HCT116 (cell line): ENCODE measurements around the gene PLEK. TPM values are rescaled to one million over a fixed set of nuclear protein-coding genes. Genes with fewer than 3 reads are reported as not detected.

Experiments
- ATAC-seq: fragments of 200-7000 bp; cut with Tn5 transposase; 2 replicates; pipeline ENCODE4 v1.9.1; 2020; ENCODE audit warnings: mild to moderate bottlenecking, moderate library complexity
- BruUV-seq: library from RNA; stranded (reverse); fragments of 400-500 nt; replicated peaks from 2 replicates; lab custom pipeline; 2021; lab: Mats Ljungman, UMichigan
- CTCF ChIA-PET: fragments of 300-600 bp; sonication (Branson Sonifier 250); formaldehyde crosslinking; loops from one replicate; lab custom pipeline; 2021; ENCODE audit warnings: antibody characterized with exemption; lab: Charles Lee
- POLR2A ChIA-PET: fragments of 300-600, 350-600 bp; sonication (Branson Sonifier 250); formaldehyde crosslinking; loops from one replicate; lab custom pipeline; 2021; ENCODE audit warnings: antibody characterized with exemption; lab: Charles Lee
- RAD21 ChIA-PET, 2 experiments: fragments of 300-600 bp; sonication (Branson Sonifier 250); formaldehyde crosslinking; loops; one replicate each; lab custom pipeline; 2023; ENCODE audit warnings: low total read pairs in 2 of 2; ENCODE audit not compliant: uncharacterized antibody in 2 of 2, unreplicated experiment in 2 of 2, low non-redundant PET in 1 of 2; lab: Charles Lee
- DNase-seq: peaks from one replicate; pipeline ENCODE4 v3.0.0-alpha.2; 2010; ENCODE audit warnings: low read depth, low spot score
- H2AFZ ChIP-seq: fragments of 200-600 bp; shearing (Covaris generic), sonication (generic); 2 replicates; pipeline ENCODE4 v1.6.1; 2017; ENCODE audit warnings: low read depth, mixed run types, mixed read lengths, antibody characterized with exemption, low read length; ENCODE audit not compliant: poor library complexity, severe bottlenecking
- H3K27ac ChIP-seq: 2 replicates; pipeline ENCODE4 v1.5.1; 2012; ENCODE audit warnings: low read depth, low read length
- H3K27me3 ChIP-seq: fragments of 200-600 bp; sonication (generic); 2 replicates; pipeline ENCODE4 v1.6.1; 2016; ENCODE audit warnings: mixed run types, low read length, mixed read lengths; ENCODE audit not compliant: insufficient read depth
- H3K36me3 ChIP-seq, 2 experiments: fragments of 200-500 bp in 1 of 2; fragments of 200-600 bp in 1 of 2; sonication (Bioruptor generic) in 1 of 2; sonication (generic) in 1 of 2; 2 replicates each; pipeline versions ENCODE4 v1.5.1 to v1.6.1; 2014 to 2016; ENCODE audit warnings: low read length in 2 of 2, inconsistent platforms in 1 of 2, mixed read lengths in 1 of 2, mixed run types in 1 of 2; ENCODE audit not compliant: insufficient read depth in 2 of 2, control insufficient read depth in 1 of 2
- H3K4me1 ChIP-seq, 2 experiments: fragments of 200-600 bp in 1 of 2; sonication (generic) in 1 of 2; 2 replicates each; pipeline versions ENCODE4 v1.5.1 to v1.6.1; 2012 to 2017; ENCODE audit warnings: low read length in 2 of 2, inconsistent platforms in 1 of 2, mild to moderate bottlenecking in 1 of 2, mixed read lengths in 1 of 2, mixed run types in 1 of 2, moderate library complexity in 1 of 2; ENCODE audit not compliant: insufficient read depth in 2 of 2, control insufficient read depth in 1 of 2
- H3K4me2 ChIP-seq: fragments of 200-600 bp; sonication (generic); 2 replicates; pipeline ENCODE4 v1.6.1; 2017; ENCODE audit warnings: mixed run types, low read length, mixed read lengths
- H3K4me3 ChIP-seq, 2 experiments: fragments of 200-600 bp in 1 of 2; sonication (generic) in 1 of 2; replicated peaks in 1 of 2; 2 replicates each; pipeline ENCODE4 v1.5.1; 2011 to 2016; ENCODE audit warnings: low read length in 2 of 2, control low read depth in 1 of 2, low read depth in 1 of 2, mild to moderate bottlenecking in 1 of 2, mixed read lengths in 1 of 2, mixed run types in 1 of 2
- H3K79me2 ChIP-seq: fragments of 200-600 bp; sonication (generic); 2 replicates; pipeline ENCODE4 v1.6.1; 2017; ENCODE audit warnings: mild to moderate bottlenecking, mixed run types, low read length, moderate library complexity, mixed read lengths; ENCODE audit not compliant: insufficient read depth
- H3K9ac ChIP-seq: fragments of 200-600 bp; sonication (generic); 2 replicates; pipeline ENCODE4 v1.6.1; 2016; ENCODE audit warnings: low read length, mixed read lengths
- H3K9me2 ChIP-seq: fragments of 200-600 bp; sonication (generic), shearing (Covaris generic); 2 replicates; pipeline ENCODE4 v1.6.1; 2017; ENCODE audit warnings: mixed run types, mild to moderate bottlenecking, moderate library complexity; ENCODE audit not compliant: insufficient read depth
- H3K9me3 ChIP-seq, 2 experiments: fragments of 200-500 bp in 1 of 2; fragments of 200-600 bp in 1 of 2; sonication (Bioruptor generic) in 1 of 2; sonication (generic) in 1 of 2; 2 replicates each; pipeline ENCODE4 v1.6.1; 2014 to 2017; ENCODE audit warnings: low read length in 2 of 2, mixed read lengths in 2 of 2, inconsistent platforms in 1 of 2, low read depth in 1 of 2, mild to moderate bottlenecking in 1 of 2, mixed run types in 1 of 2, moderate library complexity in 1 of 2; ENCODE audit not compliant: control insufficient read depth in 1 of 2, insufficient read depth in 1 of 2
- H4K20me1 ChIP-seq: fragments of 200-600 bp; sonication (generic), shearing (Covaris generic); 2 replicates; pipeline ENCODE4 v1.6.1; 2017; ENCODE audit warnings: mixed run types, mild to moderate bottlenecking, moderate library complexity; ENCODE audit not compliant: insufficient read depth
- EGR1 ChIP-seq: IDR thresholded peaks from 2 replicates; pipeline ENCODE4 v1.6.1; 2012; ENCODE audit warnings: low read depth
- ELF1 ChIP-seq: IDR thresholded peaks from 2 replicates; pipeline ENCODE4 v1.6.1; 2012; ENCODE audit warnings: low read depth, borderline replicate concordance
- FOSL1 ChIP-seq: IDR thresholded peaks from 2 replicates; pipeline ENCODE4 v1.6.1; 2012; ENCODE audit warnings: low read depth
- POLR2A ChIP-seq: IDR thresholded peaks from 2 replicates; pipeline ENCODE4 v1.7.0; 2011; ENCODE audit warnings: borderline replicate concordance; ENCODE audit not compliant: insufficient read depth, insufficient read length; ENCODE audit errors: extremely low read depth
- POLR2AphosphoS5 ChIP-seq: IDR thresholded peaks from 2 replicates; pipeline ENCODE4 v1.6.1; 2011; ENCODE audit warnings: mild to moderate bottlenecking, low read depth, low read length, moderate library complexity
- RAD21 ChIP-seq: IDR thresholded peaks from 2 replicates; pipeline ENCODE4 v1.6.1; 2012; ENCODE audit warnings: low read depth, mild to moderate bottlenecking
- SP1 ChIP-seq: IDR thresholded peaks from 2 replicates; pipeline ENCODE4 v1.6.1; 2012; ENCODE audit warnings: low read depth
- SRF ChIP-seq: IDR thresholded peaks from 2 replicates; pipeline ENCODE4 v1.6.1; 2012; ENCODE audit warnings: low read depth
- TCF7L2 ChIP-seq: IDR thresholded peaks from 2 replicates; pipeline ENCODE4 v1.7.0; 2011; ENCODE audit warnings: borderline replicate concordance, inconsistent platforms; ENCODE audit not compliant: insufficient read depth, insufficient read length; ENCODE audit errors: extremely low read depth
- YY1 ChIP-seq: IDR thresholded peaks from 2 replicates; pipeline ENCODE4 v1.6.1; 2011; ENCODE audit warnings: low read length, low read depth, moderate library complexity, mild to moderate bottlenecking; ENCODE audit not compliant: insufficient replicate concordance; ENCODE audit errors: extremely low read depth
- ZNF274 ChIP-seq: fragments of 200-500 bp; sonication (Bioruptor generic); IDR thresholded peaks from 2 replicates; pipeline ENCODE4 v1.6.1; 2014; ENCODE audit warnings: mild to moderate bottlenecking, low read depth, low read length, inconsistent platforms
- intact Hi-C: fragments of 100-400 bp; cut with micrococcal nuclease; formaldehyde crosslinking; loops from 2 replicates; pipeline ENCODE4 v1.10.0; 2022
- total RNA-seq: library from RNA; stranded (reverse); gene quantifications from one replicate; pipeline ENCODE4 v1.2.1, GENCODE V29; 2021; ENCODE audit not compliant: unreplicated experiment
- TF ChIP-seq, protein P1 (sequence below): IDR thresholded peaks from 2 replicates; pipeline ENCODE4 v1.6.1; 2011; ENCODE audit warnings: mild to moderate bottlenecking, low read length, moderate library complexity; ENCODE audit not compliant: insufficient replicate concordance; ENCODE audit errors: extremely low read depth
- TF ChIP-seq, protein P2 (sequence below): IDR thresholded peaks from 2 replicates; pipeline ENCODE4 v1.6.1; 2012
- TF ChIP-seq, protein P3 (sequence below): IDR thresholded peaks from 2 replicates; pipeline ENCODE4 v1.6.1; 2012; ENCODE audit warnings: low read depth
- TF ChIP-seq, protein P4 (sequence below): IDR thresholded peaks from 2 replicates; pipeline ENCODE4 v1.6.1; 2012
- TF ChIP-seq, protein P5 (sequence below), 3 experiments: fragments of 200-600 bp in 1 of 3; sonication (generic) in 1 of 3; IDR thresholded peaks in 2 of 3; conservative IDR thresholded peaks in 1 of 3; 2 replicates each; pipeline ENCODE4 v1.5.1; 2012 to 2017; ENCODE audit warnings: low read depth in 2 of 3, low read length in 2 of 3, antibody characterized with exemption in 1 of 3, borderline replicate concordance in 1 of 3, control low read depth in 1 of 3, mild to moderate bottlenecking in 1 of 3, mixed read lengths in 1 of 3, mixed run types in 1 of 3, moderate library complexity in 1 of 3; ENCODE audit not compliant: insufficient read depth in 1 of 3

PLEK gene
- total RNA-seq, 1 experiment from 2014 or later: 0.22 TPM

DNA sequence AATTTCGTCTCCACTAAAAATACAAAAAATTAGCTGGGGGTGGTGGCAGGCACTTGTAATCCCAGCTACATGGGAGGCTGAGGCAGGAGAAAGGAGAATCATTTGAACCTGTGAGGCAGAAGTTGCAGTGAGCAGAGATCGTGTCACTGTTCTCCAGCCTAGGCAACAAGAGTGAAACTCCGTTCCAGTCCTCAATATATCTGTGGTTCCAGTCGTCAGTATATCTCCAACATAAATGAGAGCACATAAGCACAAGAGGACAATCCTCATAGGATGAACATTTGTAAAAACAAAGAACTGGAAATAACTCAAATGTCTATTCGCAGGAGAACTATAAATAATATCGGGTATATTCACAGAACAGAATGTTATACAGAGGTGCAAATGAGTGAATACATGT is 13.1 kb upstream of the PLEK start:
- H3K36me3 ChIP-seq: no peaks in the 10 kb centered on the region
- ChIA-PET RAD21 (no interaction called here), POLR2A (no interaction called here), CTCF (no interaction called here)
- no peak overlapping the region for H3K9ac ChIP-seq
- no peak overlapping the region for H3K4me3 ChIP-seq
- intact Hi-C loops: no loop called here
- H4K20me1 ChIP-seq: no peaks in the 10 kb centered on the region
- BruUV-seq: no TSS peak
- no peaks in the 10 kb centered on the region for H3K79me2 ChIP-seq
- no peaks in the 10 kb centered on the region for H3K9me3 ChIP-seq
- no peak overlapping the region for H2AFZ ChIP-seq
- H3K4me1 ChIP-seq: no peaks in the 10 kb centered on the region
- TF ChIP-seq, protein P1, sequence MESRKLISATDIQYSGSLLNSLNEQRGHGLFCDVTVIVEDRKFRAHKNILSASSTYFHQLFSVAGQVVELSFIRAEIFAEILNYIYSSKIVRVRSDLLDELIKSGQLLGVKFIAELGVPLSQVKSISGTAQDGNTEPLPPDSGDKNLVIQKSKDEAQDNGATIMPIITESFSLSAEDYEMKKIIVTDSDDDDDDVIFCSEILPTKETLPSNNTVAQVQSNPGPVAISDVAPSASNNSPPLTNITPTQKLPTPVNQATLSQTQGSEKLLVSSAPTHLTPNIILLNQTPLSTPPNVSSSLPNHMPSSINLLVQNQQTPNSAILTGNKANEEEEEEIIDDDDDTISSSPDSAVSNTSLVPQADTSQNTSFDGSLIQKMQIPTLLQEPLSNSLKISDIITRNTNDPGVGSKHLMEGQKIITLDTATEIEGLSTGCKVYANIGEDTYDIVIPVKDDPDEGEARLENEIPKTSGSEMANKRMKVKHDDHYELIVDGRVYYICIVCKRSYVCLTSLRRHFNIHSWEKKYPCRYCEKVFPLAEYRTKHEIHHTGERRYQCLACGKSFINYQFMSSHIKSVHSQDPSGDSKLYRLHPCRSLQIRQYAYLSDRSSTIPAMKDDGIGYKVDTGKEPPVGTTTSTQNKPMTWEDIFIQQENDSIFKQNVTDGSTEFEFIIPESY: no peak
- TF ChIP-seq, protein P2, sequence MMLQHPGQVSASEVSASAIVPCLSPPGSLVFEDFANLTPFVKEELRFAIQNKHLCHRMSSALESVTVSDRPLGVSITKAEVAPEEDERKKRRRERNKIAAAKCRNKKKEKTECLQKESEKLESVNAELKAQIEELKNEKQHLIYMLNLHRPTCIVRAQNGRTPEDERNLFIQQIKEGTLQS: no peak
- TF ChIP-seq, protein P3, sequence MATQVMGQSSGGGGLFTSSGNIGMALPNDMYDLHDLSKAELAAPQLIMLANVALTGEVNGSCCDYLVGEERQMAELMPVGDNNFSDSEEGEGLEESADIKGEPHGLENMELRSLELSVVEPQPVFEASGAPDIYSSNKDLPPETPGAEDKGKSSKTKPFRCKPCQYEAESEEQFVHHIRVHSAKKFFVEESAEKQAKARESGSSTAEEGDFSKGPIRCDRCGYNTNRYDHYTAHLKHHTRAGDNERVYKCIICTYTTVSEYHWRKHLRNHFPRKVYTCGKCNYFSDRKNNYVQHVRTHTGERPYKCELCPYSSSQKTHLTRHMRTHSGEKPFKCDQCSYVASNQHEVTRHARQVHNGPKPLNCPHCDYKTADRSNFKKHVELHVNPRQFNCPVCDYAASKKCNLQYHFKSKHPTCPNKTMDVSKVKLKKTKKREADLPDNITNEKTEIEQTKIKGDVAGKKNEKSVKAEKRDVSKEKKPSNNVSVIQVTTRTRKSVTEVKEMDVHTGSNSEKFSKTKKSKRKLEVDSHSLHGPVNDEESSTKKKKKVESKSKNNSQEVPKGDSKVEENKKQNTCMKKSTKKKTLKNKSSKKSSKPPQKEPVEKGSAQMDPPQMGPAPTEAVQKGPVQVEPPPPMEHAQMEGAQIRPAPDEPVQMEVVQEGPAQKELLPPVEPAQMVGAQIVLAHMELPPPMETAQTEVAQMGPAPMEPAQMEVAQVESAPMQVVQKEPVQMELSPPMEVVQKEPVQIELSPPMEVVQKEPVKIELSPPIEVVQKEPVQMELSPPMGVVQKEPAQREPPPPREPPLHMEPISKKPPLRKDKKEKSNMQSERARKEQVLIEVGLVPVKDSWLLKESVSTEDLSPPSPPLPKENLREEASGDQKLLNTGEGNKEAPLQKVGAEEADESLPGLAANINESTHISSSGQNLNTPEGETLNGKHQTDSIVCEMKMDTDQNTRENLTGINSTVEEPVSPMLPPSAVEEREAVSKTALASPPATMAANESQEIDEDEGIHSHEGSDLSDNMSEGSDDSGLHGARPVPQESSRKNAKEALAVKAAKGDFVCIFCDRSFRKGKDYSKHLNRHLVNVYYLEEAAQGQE: no peak
- no peak for TF ChIP-seq ZNF274
- TF ChIP-seq, protein P4, sequence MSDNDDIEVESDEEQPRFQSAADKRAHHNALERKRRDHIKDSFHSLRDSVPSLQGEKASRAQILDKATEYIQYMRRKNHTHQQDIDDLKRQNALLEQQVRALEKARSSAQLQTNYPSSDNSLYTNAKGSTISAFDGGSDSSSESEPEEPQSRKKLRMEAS: no peak
- TF ChIP-seq, protein P5, sequence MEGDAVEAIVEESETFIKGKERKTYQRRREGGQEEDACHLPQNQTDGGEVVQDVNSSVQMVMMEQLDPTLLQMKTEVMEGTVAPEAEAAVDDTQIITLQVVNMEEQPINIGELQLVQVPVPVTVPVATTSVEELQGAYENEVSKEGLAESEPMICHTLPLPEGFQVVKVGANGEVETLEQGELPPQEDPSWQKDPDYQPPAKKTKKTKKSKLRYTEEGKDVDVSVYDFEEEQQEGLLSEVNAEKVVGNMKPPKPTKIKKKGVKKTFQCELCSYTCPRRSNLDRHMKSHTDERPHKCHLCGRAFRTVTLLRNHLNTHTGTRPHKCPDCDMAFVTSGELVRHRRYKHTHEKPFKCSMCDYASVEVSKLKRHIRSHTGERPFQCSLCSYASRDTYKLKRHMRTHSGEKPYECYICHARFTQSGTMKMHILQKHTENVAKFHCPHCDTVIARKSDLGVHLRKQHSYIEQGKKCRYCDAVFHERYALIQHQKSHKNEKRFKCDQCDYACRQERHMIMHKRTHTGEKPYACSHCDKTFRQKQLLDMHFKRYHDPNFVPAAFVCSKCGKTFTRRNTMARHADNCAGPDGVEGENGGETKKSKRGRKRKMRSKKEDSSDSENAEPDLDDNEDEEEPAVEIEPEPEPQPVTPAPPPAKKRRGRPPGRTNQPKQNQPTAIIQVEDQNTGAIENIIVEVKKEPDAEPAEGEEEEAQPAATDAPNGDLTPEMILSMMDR (IDR thresholded peaks at IDR 0.05 in 2 of 3, conservative IDR thresholded peaks at IDR 0.05 in 1 of 3; ENCODE audit: borderline replicate concordance in 1 of 3, insufficient read depth in 1 of 3, low read depth in 2 of 3, low read length in 2 of 3): no peak
- TF ChIP-seq YY1: no peak
- TF ChIP-seq SRF: no peak
- TF ChIP-seq POLR2AphosphoS5: no peak
- TF ChIP-seq RAD21: no peak
- no peak for TF ChIP-seq SP1
- no peak for TF ChIP-seq EGR1
- TF ChIP-seq FOSL1: no peak
- no peak for TF ChIP-seq ELF1
- no peak for TF ChIP-seq TCF7L2
- no peak for TF ChIP-seq POLR2A
- DNase-seq: no peak
- H3K27me3 ChIP-seq: no peaks in the 10 kb centered on the region
- no peaks in the 10 kb centered on the region for H3K9me2 ChIP-seq
- ATAC-seq: no peak
- no peak overlapping the region for H3K4me2 ChIP-seq
- no peak overlapping the region for H3K27ac ChIP-seq
